Fibroblast of skin of left biceps (primary cell): ENCODE data around the gene GRIK3.

Source experiments
- DNase-seq, 2 experiments: peaks; one replicate each; pipeline ENCODE4 v3.0.0-alpha.2; 2013; ENCODE audit warnings: low read depth in 2 of 2

The GRIK3 gene

DNA sequence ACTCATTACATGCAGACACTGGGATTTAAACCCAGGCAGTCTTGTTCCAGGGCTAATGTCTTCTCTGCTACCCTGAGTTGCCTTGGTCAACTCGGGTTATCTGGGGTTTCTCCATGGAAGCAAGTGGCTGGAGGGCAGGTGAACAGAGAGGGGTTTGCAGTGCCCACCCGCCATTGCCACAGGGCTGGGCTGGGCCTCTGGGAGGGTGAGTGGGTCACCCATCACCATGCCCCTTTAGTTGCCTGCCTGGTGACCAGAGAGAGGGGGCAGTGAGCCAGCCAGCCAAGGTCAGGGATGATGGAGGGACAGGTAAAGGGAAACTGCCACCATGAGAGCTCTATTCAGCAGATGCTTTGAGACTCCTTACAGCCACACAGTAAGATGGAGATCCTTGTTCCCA, 53.2 kb downstream of the GRIK3 start:
- DNase-seq: no peak

DNA sequence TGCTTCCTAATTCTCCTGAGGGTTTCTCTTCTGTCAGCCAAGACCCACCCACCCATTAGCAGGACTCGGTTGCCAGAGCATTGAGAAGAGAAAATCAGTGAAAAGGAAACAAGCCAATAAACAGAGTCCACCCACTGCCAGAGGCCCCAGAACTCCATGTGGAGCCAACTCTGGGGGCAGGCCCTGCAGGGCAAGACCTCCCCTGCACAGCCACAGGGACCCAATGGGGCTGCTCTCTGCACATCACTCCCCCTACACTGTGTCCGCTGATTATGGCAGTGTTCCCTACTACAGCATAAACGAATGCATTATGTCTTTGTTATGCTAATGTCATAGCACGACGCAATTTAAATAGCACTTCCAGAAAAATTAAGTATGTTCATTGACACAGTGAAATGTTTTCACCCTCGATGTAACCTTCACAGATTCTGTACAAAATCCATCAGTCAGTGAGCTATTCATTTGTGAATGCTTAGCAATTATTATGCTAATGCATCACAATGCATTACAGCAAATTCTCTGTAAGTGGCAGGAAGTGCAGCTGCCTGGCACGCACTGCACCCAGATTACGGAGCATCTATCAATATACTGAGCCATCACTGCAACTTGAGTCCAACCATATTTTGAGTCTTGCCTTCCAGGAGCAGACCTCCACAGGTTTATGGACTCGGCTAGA, 56.4 kb downstream of the GRIK3 start:
- no peak for DNase-seq

DNA sequence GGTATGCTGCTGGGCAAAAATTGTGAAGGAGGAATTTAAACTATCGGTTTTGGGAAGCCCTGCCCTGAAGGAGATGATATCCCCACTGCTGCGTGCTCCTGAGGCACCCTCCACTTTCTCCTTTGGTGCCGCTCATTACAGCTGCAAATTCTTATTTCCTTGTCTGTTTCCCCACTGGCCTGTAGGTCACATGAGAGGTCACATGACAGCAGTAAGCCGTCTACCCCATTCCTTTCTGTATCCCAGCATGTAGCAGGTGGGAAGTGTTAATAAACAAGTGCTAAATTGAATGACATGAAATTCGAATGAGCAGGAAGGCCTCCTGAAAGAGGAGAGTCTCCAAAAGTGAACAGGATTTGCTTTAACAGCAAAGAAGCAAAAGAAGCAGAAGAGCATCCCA, 58.7 kb downstream of the GRIK3 start:
- DNase-seq: no peak

DNA sequence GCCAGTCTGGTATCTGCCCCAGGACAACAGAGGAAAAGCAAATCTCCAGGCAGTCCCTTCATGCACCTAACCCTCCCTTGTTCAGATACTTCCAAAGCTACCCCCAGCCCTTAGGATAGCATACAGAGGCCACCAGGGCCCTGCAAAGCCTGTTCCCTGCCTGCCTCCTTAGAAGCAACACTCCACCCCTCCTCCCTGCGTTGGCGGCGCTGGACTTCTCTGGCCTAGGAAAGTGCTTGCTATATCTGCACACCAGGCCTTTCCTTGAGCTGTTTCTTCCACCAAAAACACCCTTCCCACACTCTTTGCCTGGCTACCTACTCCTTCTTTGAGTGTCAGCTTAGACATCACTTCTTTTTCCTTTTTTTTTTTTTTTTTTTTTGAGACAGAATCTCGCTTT, 61.3 kb downstream of the GRIK3 start:
- no peak for DNase-seq

DNA sequence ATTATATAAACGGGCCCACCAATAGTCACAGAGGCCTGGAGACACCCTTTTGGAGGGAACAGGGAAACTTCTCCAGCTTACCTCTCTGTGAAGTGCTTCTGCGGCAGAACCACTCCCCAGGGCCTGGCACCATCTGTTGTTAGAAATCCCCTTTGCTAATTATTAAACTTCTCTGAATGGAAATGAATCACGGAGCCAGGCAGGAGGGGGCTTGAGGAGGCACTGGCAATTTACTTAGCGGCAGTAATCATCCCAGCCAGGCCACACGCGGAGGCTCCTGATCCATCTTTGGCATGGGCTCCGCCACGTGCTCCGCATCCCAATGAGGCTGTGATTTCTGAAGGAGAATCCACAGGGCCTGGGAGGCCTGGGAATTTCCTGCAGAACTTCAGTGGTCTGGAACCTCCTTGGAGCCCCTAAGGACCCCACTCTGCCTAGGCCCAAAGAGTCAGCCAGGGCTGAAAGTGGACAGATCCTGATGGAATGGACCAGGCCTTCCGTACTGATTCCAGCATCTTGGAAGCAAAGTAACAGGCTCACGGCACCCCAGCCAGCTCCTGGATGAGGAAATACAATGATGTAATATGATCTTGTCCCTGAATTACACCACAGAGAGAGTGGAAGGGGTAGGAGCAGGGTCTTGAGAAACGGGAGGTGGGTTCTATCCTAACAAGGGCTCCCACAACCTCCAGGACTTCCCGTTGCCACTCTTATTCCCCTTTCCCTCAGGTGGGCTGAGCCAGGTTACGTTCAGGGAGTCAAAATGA, 62.3 kb downstream of the GRIK3 start:
- DNase-seq: no peak

DNA sequence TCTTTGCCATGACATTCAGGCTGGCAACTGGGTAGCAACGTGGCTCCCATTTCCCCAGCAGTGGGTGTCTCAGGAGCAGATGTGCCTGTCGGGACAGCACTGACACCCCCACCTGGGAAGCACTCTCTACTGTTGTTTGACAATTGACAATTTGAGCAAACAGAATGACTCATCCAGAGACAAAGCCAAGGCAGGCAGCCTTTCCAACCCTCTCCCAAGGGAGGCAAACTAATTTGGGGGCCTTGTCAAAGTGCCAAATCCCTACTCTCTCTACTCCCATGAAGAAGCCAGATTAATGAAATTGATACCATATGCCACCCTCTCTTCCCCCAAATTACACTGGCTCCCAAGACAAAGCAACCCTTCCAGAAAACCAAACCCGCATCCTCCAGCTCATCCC, 65.6 kb downstream of the GRIK3 start:
- no peak for DNase-seq

DNA sequence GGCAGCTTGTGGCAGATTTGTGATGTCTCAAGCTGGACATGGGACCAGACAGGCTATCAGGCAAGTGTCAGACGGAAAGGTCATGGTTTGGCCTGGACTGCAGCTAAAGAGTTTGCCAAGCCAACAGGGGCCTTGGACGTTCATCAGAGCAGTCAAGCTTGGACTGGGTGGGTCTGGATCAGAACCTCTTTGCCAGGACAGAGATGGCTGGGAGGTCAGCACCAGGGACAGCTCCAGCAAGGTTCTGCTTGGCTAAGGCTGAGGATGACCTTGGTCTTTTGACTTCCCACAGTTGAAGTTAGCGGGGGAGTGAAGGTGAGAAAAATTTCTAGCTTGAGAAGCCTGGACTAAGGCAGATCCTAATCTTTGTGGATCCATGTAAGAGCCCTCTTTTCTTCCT, 68.1 kb downstream of the GRIK3 start:
- no peak for DNase-seq

DNA sequence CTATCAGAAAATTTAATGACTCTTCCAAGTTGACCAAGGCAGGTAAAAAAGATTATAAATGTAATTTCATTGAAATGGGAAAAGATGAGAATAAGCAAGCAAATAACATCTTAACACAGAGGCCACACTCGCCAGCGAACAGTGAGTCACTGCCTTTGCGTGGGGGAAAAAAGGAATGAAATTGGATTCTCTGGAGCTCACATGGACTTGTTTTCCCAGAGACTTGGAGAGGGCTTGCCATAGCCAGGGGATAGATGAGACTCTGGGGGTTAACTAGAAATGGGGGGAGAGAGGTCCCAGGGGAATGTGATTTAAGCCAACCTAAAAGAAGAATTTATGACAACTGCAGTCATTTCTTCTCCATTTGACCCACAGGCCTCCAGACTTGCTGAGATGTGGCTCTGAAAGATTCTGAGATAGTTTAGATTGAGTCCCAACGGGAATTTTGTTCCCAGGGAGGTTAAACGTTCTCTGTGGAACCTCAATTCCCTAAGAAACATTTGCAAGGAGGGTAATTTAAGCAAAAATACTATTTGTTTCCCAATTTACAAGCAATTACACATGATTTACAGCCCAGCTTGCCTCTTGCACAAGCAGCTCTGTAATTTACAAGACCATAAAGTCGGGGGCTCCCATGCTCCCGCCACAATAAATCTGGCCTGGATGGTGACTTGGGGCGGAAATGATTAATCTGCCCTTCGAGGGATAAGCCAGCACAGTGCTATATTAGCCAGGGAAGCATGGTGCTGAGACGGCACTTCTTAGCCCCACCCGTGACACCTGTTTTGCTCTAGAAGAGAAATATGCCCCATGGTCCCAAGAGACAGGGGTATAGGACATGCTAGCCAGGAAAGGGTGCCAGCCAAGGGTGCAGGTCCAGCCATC, 68.8 kb downstream of the GRIK3 start:
- DNase-seq: no peak

DNA sequence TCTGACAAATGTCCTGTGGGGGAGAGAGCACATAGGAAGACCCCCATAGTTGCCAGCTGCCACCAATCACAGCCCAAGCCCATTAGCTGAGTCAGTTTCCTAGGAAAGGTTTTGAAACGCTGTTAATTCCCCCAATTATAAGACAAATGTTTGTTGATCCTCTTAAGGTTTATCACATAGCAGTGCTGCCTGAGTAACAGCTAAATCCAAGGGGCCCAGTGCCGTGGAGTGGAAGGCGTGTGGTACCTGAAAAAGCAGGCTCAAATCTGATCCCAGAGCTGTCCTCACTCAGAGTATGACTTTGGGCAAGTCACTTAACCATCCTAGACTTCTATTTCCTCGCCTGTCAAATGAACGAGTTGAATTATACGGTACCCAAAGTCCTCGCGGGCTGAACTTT, 69.5 kb downstream of the GRIK3 start:
- no peak for DNase-seq

DNA sequence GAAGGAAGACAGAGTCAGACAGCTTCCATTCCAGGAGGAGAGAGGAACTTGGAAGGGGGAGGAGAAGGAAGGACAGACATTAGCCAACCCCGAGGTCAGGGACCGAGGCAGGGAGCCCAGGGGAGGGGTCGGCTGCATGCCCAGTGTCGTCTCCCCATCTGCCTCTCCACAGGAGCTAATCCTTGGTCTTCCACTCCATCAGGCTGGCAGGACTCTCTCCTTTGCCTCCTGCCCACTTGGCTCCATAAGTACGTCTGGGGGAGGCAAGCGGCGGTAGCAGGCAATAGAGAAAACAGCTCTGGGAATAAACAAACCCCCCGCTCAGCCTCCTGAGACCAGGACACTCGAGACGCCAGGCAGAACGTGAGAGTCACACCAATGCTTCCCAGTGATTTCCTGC, 71.3 kb downstream of the GRIK3 start:
- DNase-seq: no peak

DNA sequence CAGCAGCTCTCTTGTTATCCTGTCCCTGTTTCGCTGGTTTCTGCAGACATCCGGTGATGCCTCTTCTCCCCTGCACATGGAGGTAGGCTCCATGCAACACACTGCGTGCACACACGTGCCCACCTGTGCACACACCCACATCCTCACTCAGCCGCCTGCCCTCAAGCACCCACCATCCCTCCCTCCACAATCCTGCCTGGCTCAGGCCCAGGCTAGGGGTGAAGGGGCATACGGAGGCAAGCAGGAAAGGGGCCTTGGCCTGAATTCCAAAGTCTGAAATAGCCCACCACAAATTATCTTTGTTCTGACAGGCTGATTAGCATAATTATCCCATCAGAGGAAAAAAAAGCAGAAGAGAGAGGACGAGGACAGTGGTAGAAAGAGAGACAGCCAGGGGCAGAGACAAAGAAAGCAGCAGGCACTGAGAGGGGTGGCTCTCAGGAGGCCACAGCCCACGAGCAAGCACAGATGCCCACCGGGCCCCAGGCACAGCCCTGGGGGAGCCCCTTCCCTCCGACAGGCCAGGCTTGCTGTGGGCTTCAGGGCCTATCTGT, 73.2 kb downstream of the GRIK3 start:
- no peak for DNase-seq

DNA sequence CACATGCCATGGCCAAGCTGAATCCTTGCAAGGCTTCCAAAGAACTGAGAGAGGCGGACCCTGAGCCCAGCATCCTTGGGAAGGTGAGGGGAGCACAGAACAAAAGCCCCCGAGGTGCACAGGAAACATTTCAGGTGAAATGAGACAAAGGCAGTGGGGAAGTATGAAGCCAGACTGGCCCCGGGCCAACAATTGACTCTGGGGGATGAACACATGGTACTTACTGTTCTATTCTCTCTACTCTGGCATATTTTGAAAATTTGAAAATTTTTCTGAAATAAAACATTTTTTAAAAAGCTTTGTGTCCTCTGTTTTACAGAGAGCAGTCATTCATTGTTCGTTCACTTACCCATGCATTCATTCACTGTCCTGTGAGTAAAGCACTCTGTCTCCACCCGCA, 77.7 kb downstream of the GRIK3 start:
- DNase-seq: no peak

DNA sequence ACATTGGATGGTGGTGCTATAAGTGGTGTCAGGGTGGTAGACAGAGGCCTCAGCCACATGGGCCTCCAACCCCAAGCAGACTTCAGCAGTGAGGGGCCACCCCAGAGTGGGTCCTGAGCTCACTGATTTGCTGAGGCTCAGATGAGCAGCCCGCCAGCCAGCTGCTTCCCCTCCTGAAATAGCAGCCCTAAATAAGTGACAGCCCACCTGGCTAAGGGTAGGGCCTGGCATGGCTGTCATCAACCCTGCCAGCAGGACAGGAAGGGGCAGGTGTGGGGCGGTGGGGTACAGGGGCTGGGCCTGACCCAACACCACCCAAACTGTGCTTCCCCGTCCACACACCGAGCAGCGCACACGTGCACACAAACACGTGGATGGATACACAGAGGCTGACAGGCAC, 79.3 kb downstream of the GRIK3 start:
- no peak for DNase-seq

DNA sequence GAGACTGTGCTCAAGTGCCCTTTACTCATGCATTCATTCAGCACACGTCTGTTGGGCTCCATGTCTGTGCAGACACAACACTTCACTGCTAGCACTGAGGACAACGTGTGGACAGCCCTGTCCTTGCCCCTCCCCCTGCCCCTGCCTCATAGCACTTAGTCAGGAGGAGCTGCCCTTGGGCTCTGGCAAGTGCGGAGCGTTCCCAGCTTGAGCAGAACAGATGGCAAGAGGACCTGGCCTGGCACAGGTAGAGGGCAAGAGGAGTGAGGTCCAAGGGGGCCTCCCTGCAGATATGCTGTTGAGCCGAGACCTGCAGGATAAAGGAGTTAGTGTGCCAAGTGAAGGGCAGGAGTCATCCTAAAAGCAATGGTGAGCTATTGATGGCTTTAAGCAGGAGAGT, 81.3 kb downstream of the GRIK3 start:
- DNase-seq: no peak

DNA sequence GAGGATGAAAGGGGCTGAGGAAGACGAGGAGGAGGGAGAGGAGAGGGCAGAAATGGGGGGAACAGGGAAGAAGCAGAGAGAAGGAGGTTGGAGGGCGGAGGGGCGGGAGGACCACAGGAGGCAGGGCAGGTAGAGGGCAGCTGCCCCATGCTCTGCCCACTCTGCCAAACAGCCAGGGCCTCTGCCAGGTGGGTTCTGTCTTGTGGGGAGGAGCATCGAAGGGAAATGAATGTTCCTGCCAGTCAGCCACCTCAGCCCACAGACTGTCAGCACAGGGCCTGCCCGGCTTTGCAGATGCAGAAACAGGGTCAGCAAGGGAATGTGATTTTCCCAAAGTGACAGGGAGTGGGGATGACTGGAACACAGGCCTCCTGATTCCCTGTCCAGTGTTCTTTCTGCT, 82.6 kb downstream of the GRIK3 start:
- DNase-seq: no peak

DNA sequence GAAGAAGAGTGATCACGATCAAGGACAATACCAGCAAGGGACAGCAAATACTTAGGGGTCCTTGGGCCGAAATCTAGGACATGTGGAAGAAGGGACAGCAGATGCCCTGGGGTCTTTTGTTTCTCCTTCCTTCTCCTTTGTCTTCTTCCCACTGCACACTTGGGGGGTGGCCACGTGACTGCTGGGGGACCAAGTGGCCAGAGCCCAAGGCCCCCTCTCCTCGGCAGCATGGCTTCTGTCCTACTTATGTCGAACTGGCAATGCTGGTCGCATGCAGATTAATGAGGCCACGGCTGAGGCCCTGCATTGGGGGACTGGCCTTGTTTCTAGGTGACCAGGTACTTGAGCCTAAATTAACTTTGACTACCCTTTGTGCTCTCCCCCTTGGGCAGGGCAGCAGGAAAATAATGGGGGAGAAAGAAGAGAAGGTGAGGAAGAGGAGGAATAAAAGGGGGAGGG, 83.0 kb downstream of the GRIK3 start:
- no peak for DNase-seq

DNA sequence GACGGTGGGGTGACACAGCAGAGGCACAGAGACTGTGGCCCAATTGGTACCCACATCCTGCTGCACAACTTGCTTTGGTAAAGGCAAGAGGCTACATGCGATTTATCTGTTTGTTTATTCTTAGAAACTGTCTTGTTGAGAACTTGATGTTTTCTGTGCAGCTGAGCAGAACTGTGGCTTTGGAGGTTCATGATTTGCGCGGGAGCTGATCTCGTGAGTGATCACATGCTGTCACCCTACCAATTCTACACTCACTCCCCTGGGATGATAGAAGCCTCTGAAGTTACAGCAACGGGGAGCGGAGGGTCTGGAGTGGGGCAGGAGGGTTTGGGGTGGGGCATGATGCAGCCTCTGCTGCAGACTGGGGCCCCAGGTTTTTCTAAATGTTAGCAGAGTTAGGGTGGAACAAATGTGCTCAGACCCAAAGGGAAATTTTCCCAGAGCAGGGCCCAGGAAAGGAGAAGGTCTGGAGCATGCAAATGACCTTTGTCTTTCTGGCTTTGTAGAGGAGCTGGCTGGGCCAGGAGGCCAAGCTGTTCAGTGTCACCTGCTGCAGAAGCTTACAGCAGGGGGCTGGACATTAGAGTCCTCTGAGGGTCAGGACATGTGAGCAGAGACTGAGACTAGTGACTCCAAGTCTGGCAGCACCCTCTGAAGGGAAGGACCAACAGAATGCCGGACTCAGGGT, 83.6 kb downstream of the GRIK3 start:
- DNase-seq: no peak

DNA sequence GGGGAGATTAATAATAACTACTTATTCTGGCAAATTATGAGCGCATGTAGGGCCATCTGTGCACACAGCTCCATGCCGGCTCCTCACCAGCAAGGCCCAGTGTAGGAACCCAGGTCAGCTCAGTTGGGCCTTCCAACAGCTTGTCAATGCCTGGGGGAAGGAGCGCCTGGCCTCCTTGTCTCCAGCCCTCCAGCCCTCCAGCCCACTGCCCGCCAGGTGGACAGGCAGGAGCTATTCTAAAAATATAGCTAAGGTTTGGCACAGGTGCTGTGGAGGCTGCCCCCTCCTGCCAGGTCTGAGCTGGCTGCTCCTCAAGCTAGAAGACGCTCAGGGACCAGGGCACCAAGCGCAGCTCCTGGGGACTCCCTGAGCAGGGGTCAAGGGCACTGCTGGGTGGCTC, 85.7 kb downstream of the GRIK3 start:
- no peak for DNase-seq

DNA sequence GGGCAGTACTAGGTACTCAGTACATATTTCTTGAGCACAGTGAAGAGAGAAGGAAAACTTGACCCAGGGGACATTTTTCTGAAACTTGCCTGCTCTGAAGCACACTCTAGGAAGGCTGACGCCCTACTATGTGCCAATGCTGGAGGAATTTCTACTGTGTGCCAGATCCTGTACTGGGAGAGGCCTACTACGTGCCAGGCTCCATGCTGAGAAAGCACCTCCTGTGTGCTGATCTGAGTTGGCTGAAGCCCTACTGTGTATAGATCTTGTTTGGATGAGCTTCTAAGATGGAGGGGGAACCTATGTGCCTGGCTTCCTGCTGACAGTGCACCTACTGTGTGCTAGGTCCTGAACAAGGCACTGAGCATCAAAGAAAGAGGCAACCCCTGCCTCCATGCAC, 86.2 kb downstream of the GRIK3 start:
- DNase-seq: no peak

DNA sequence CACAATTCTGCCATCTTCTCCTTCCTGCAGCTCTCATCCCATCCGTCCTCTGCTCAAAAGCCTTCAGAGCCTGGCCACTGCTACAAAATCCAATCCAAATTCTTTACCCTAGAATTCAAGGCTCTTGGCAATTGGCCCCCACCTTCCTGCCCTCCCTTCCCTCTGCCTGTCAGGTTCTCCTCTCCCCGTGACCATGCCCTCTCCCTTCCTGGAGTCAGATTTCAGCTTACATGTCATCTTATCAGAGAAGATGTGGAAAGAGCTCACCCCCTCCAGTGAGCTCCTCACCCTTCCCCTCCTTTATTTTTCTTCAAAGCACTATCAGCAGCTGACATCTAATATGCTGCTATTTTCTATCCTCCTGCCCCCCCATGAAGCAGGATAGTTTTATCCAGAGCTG, 86.9 kb downstream of the GRIK3 start:
- no peak for DNase-seq

DNA sequence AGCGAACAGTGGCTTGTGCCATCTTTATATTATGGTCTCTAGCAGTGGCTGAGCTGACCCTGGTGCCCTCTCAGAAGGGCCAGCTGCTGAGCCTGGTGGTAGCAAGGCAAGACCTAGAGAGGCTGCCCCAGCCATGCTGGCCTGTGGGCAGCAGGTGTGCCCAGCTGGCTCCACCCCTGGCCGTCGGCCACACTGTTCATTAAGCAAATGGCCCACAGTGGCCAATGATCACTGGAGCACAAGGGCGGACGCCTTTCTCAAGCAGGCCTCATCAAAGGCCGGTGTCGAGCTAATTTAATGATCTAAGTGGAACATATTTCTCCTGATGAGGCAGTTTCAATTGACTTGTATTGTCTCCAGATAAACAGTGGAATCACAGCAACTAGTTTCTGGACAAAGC, 89.4 kb downstream of the GRIK3 start:
- no peak for DNase-seq

DNA sequence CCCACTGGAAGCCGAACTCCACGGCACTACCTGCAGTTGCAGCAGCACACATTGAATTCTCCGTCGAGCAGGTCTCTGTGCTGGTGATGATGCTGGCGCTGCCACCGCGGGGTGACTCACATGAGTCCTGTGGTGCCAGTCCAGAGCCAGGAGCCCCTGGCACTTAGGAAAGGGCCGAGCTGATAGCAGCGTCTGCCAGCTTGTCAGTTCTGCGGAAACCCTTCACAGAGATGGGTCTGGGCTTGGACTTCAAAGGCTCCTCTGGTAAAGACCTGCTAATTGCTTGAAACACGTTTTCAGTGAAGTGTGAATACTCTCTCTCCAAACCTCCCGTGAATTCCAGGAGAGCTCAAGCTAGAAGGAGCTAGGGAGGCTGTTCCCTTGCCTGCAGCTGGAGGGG, 92.2 kb downstream of the GRIK3 start:
- DNase-seq: no peak
